K562 (cell line): Measurements from ENCODE around the gene FAM117A. TPM values are rescaled to one million over a fixed set of nuclear protein-coding genes. Genes with fewer than 3 reads are reported as not detected.

ENCODE experiments used
- ATAC-seq: fragments of 200-7000 bp; cut with Tn5 transposase; 3 replicates; pipeline ENCODE4 v1.9.1; 2020; ENCODE audit warnings: moderate library complexity
- BruUV-seq: library from RNA; stranded (reverse); fragments of 400-500 nt; replicated peaks from 2 replicates; lab custom pipeline; 2021; lab: Mats Ljungman, UMichigan
- CTCF ChIA-PET: fragments of 300-600 bp; formaldehyde crosslinking; extraction: SDS; loops from one replicate; lab custom pipeline; 2021; ENCODE audit warnings: low intra/inter-chr PET ratio; lab: Yijun Ruan, JAX
- POLR2A ChIA-PET: fragments of 300-600, 350-650 bp; sonication (Branson Sonifier 250); formaldehyde crosslinking; extraction: SDS; loops from one replicate; lab custom pipeline; 2021; ENCODE audit warnings: antibody characterized with exemption, inconsistent platforms; lab: Yijun Ruan, JAX
- DNase-seq, 4 experiments: peaks; one replicate each; pipeline versions ENCODE4 v3.0.0 to v3.0.0-alpha.2; 2011 to 2018; ENCODE audit warnings: low spot score in 3 of 4, mixed read lengths in 3 of 4; ENCODE audit errors: extremely low read depth in 1 of 4
- FAIRE-seq: peaks from 2 replicates; lab custom pipeline; 2011; peaks lifted over from hg19 to GRCh38; lab: Jason Lieb, UNC
- H2AFZ ChIP-seq: 2 replicates; pipeline ENCODE4 v1.6.0; 2011; ENCODE audit warnings: low read depth, low read length, control low read depth, inconsistent platforms
- H3K27ac ChIP-seq: fragments of 200-600 bp; 3 replicates; pipeline ENCODE4 v1.8.0; 2011; ENCODE audit warnings: low read depth, mild to moderate bottlenecking, control low read depth, inconsistent platforms, low read length, moderate library complexity, mixed read lengths; ENCODE audit errors: extremely low read depth
- H3K27me3 ChIP-seq, 2 experiments: fragments of 300-600 bp in 1 of 2; 2 replicates in 1 of 2; 3 replicates in 1 of 2; pipeline versions ENCODE4 v1.6.0 to v1.8.0; 2011; ENCODE audit warnings: inconsistent platforms in 2 of 2, low read length in 2 of 2, mild to moderate bottlenecking in 1 of 2, mixed read lengths in 1 of 2, moderate library complexity in 1 of 2; ENCODE audit not compliant: control insufficient read depth in 2 of 2, insufficient read depth in 2 of 2
- H3K36me3 ChIP-seq: fragments of 300-600 bp; 3 replicates; pipeline ENCODE4 v1.8.0; 2011; ENCODE audit warnings: mild to moderate bottlenecking, low read length, inconsistent platforms; ENCODE audit not compliant: control insufficient read depth, insufficient read depth
- H3K4me1 ChIP-seq, 2 experiments: fragments of 200-600 bp in 1 of 2; replicated peaks in 1 of 2; 2 replicates in 1 of 2; 3 replicates in 1 of 2; pipeline versions ENCODE4 v1.5.1 to v1.8.0; 2011; ENCODE audit warnings: inconsistent platforms in 2 of 2, low read length in 2 of 2, mild to moderate bottlenecking in 1 of 2, mixed read lengths in 1 of 2, moderate library complexity in 1 of 2; ENCODE audit not compliant: control insufficient read depth in 2 of 2, insufficient read depth in 2 of 2
- H3K4me2 ChIP-seq: 2 replicates; pipeline ENCODE4 v1.6.1; 2011; ENCODE audit warnings: low read length, control low read depth, inconsistent platforms, mixed read lengths; ENCODE audit not compliant: insufficient read depth
- H3K4me3 ChIP-seq: fragments of 200-600 bp; sonication (generic), shearing (Covaris generic); 2 replicates; pipeline ENCODE4 v1.5.1; 2016; ENCODE audit warnings: control low read depth, inconsistent platforms
- H3K79me2 ChIP-seq: fragments of 200-600 bp; 3 replicates; pipeline ENCODE4 v1.8.0; 2011; ENCODE audit warnings: low read length, inconsistent platforms; ENCODE audit not compliant: control insufficient read depth, insufficient read depth
- H3K9ac ChIP-seq, 2 experiments: 2 replicates each; pipeline versions ENCODE4 v1.6.0 to v1.6.1; 2011; ENCODE audit warnings: low read depth in 2 of 2, low read length in 2 of 2, control low read depth in 1 of 2, inconsistent platforms in 1 of 2, mild to moderate bottlenecking in 1 of 2, mixed read lengths in 1 of 2; ENCODE audit not compliant: insufficient read depth in 1 of 2
- H3K9me1 ChIP-seq: one replicate; pipeline ENCODE4 v1.6.0; 2011; ENCODE audit warnings: inconsistent platforms, mild to moderate bottlenecking, low read length, moderate library complexity; ENCODE audit not compliant: control insufficient read depth, insufficient read depth
- H3K9me3 ChIP-seq: replicated peaks from 2 replicates; pipeline ENCODE4 v1.5.1; 2011; ENCODE audit warnings: low read depth, low read length, inconsistent platforms; ENCODE audit not compliant: control insufficient read depth, insufficient read depth
- H4K20me1 ChIP-seq: replicated peaks from 2 replicates; pipeline ENCODE4 v1.6.1; 2011; ENCODE audit warnings: low read length, inconsistent platforms, mixed read lengths; ENCODE audit not compliant: control insufficient read depth, insufficient read depth
- C11orf30 ChIP-seq: fragments of 450-650 bp; IDR thresholded peaks from 2 replicates; pipeline ENCODE4 v1.6.1; 2016; ENCODE audit warnings: low read depth, mild to moderate bottlenecking
- CBFA2T3 ChIP-seq: fragments of 450-650 bp; IDR thresholded peaks from 2 replicates; pipeline ENCODE4 v1.6.1; 2017
- CHD4 ChIP-seq: fragments of 200-600 bp; sonication (generic); IDR thresholded peaks from 3 replicates; pipeline ENCODE4 v1.6.1; 2012; ENCODE audit warnings: low read depth, mild to moderate bottlenecking, mixed read lengths, low read length, inconsistent platforms; ENCODE audit not compliant: insufficient read depth, insufficient replicate concordance, poor library complexity, severe bottlenecking
- ELF2 ChIP-seq: fragments of 250-450 bp; sonication (Bioruptor Pico); IDR thresholded peaks from 2 replicates; pipeline ENCODE4 v1.5.0; 2021; ENCODE audit warnings: mild to moderate bottlenecking
- KLF6 ChIP-seq: fragments of 250-450 bp; sonication (Bioruptor Pico); IDR thresholded peaks from 2 replicates; pipeline ENCODE4 v1.4.0; 2020; ENCODE audit warnings: mild to moderate bottlenecking, moderate library complexity, borderline replicate concordance
- NFIC ChIP-seq: fragments of 450-650 bp; IDR thresholded peaks from 2 replicates; pipeline ENCODE4 v1.6.1; 2017; ENCODE audit warnings: mild to moderate bottlenecking, inconsistent platforms
- TEAD2 ChIP-seq: fragments of 450-650 bp; IDR thresholded peaks from 2 replicates; pipeline ENCODE4 v1.6.1; 2016; ENCODE audit warnings: missing genetic modification characterization, control low read depth, missing compliant biosample characterization
- ZNF316 ChIP-seq: fragments of 450-650 bp; IDR thresholded peaks from 2 replicates; pipeline ENCODE4 v1.6.1; 2016
- ZNF778 ChIP-seq: fragments of 450-650 bp; formaldehyde crosslinking; IDR thresholded peaks from 2 replicates; pipeline ENCODE4 v1.4.0; 2020; ENCODE audit warnings: mild to moderate bottlenecking, moderate library complexity
- WGBS: fragments of 100-300 bp; shearing (Covaris generic); methylation state at CpG from one replicate; pipeline ENCODE4 v1.1.6; 2016; ENCODE audit warnings: low coverage, mixed read lengths; ENCODE audit not compliant: insufficient coverage; ENCODE audit errors: missing lambda C conversion rate; 5-methylcytosine and 5-hydroxymethylcytosine counted together
- in situ Hi-C: fragments of 300-500 bp; cut with MboI; formaldehyde crosslinking; loops from 4 replicates; pipeline ENCODE4 v1.15.0; 2018; ENCODE audit warnings: inconsistent platforms, mixed read lengths
- intact Hi-C: fragments of 100-400 bp; cut with micrococcal nuclease; formaldehyde crosslinking; loops from 2 replicates; pipeline ENCODE4 v1.14.2; 2022
- polyA plus RNA-seq, 8 experiments: library from polyadenylated mRNA; depleted of rRNA in 4 of 8; stranded (reverse) in 5 of 8; unstranded in 3 of 8; fragments of >200 nt; fragmentation: Nextera tagmentation in 2 of 8; fragmentation: Illumina TruSeq in 1 of 8; extraction: Ambion mirVana in 2 of 8; extraction: Trizol in 1 of 8; gene quantifications; 2 replicates each; pipeline versions ENCODE4 v1.2.1 to v1.2.3, GENCODE V29; 2011 to 2014; ENCODE audit warnings: inconsistent platforms in 1 of 8, missing spikeins in 1 of 8
- total RNA-seq, 7 experiments: library from RNA; depleted of rRNA in 6 of 7; stranded (reverse); fragments of >200 nt in 6 of 7; fragmentation: Illumina TruSeq in 2 of 7; extraction: Trizol in 2 of 7; gene quantifications; 2 replicates each; pipeline versions ENCODE4 v1.2.1 to v1.2.3, GENCODE V29; 2011 to 2021; ENCODE audit warnings: low replicate concordance in 1 of 7

Gene FAM117A
- total and polyA plus RNA-seq, 9 of the 15 experiments (the other 6 are each of a cell fraction or from before 2014, with no cell fraction given): 3.1 to 79.7 (median 36.6) TPM

- Histone ChIP-seq H4K20me1 (peaks cover 20% of the 10 kb centered on the region), H3K79me2 (peaks cover 85% of the 10 kb centered on the region), H3K9me1 (peaks cover 3% of the 10 kb centered on the region), H3K4me1 (peaks cover 6 to 51% of the 10 kb centered on the region in 2 experiments), H3K9me3 (no peaks in the 10 kb centered on the region), H3K4me3 (no peak overlapping the region), H3K4me2 (no peak overlapping the region), H3K27ac (no peak overlapping the region; the same call in 2 of the 3 replicates), H2AFZ (no peak overlapping the region), H3K9ac (peak overlapping the region in 1 of 2 experiments; percentile 11; a peak in 1 of 4 replicates), H3K27me3 (no peaks in the 10 kb centered on the region), H3K36me3 (peaks cover 76% of the 10 kb centered on the region)
- in situ Hi-C loops: no loop called here
- FAIRE-seq (no peak), ATAC-seq (no peak), DNase-seq (no peak)
- no peak for TF ChIP-seq CHD4
- peak; percentile 22; the same call in 1 of the 2 replicates for TF ChIP-seq CBFA2T3
- TF ChIP-seq ZNF316: peak; percentile 58; the same call in 1 of the 2 replicates
- 0 out of 2 replicates have a peak, but pooled peaks have one; percentile 20 for TF ChIP-seq NFIC
- TF ChIP-seq C11orf30: peak; percentile 42; the same call in 1 of the 2 replicates
- TF ChIP-seq KLF6 (CRISPR knock-in tag): no peak
- no peak for TF ChIP-seq TEAD2
- TF ChIP-seq ELF2 (CRISPR knock-in tag): no peak
- no peak for TF ChIP-seq ZNF778 (CRISPR knock-in tag)
- 88% methylated on average over 1 of the region's 1 CpG for WGBS
- ChIA-PET POLR2A (interaction anchor here (0.6 to 3.9 kb wide), 8 partner anchors 7 to 219 kb away, joined by 3 to 18 read pairs (median 4); partner anchors contain the start of genes FAM117A and KAT7), CTCF (no interaction called here)
- intact Hi-C loops: no loop called here
- no TSS peak for BruUV-seq
Observed at GRCh38 chr17:49747632-49748031, 16.3 kb downstream of the FAM117A start.
